ENCODE data around the gene LRRC3.

LRRC3 gene

DNA sequence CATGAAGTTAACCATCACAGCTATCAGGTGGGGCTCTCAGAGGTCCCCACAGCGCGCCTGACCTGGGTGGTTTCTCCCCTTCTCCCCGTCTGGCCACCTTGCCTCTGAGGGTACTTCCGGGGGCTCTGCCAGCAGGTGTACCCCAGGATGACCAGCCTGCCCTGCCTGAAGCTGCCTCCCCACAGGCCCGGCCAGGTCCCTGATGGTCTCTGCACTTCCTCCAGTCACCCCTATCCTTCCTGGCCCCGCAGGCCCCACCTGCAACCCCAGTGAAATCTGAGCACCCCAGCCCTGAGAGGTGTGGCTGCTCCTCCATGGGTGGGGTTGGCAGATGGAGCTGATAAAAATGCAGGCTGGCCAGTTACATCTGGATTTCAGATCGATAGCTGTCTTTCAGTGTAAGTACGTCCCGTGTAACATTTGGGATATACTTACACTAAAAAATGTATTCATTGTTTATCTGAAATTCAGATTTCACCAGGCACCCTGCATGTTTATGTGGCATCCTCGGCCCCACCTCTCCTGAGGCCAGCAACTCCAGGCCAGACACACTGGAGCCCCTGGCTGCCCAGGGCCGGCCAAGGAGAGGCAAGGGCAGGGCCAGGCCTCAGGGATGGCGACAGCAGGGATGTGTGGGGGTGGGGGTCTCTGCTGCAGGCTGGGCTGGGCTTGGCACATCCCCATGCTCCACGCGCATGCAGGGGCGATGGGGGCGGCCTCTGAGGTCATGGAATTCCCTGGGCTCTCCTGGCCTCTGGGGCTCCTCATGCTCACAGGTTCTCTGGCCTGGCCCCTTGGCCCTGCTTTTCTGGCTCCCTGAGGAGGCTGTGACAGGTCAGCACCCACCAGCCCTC, 25.1 kb downstream of the LRRC3 start:
- DNase-seq: no peak

DNA sequence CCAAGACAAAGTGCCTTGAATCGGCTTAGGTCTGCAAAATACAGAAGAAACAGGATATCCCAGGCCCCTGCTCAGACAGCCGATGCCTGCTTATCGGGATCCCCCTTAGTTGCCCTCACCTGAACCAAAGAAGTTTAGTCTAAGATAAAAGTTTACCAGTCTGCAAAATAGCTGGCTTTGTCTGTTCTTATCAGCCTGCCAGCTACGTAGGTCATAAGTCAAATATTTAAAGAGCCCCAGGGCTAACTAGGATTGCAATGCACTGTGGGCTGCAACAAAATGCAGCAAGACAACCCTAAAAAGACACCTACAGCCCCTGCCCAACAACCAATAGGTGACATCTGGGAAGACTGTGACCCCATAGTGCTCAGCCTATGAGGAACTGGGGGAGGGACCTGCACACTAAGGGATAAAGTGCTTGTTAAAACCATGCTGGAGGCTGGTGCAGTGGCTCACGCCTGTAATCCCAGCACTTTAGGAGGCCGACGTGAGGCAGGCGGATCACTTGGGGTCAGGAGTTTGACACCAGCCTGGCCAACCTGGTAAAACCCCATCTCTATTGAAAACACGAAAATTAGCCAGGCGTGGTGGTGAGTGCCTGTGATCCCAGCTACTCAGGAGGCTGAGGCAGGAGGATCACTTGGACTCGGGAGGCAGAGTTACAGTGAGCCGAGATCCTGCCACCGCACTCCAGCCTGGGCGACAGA, 27.4 kb downstream of the LRRC3 start:
- no peak for DNase-seq

DNA sequence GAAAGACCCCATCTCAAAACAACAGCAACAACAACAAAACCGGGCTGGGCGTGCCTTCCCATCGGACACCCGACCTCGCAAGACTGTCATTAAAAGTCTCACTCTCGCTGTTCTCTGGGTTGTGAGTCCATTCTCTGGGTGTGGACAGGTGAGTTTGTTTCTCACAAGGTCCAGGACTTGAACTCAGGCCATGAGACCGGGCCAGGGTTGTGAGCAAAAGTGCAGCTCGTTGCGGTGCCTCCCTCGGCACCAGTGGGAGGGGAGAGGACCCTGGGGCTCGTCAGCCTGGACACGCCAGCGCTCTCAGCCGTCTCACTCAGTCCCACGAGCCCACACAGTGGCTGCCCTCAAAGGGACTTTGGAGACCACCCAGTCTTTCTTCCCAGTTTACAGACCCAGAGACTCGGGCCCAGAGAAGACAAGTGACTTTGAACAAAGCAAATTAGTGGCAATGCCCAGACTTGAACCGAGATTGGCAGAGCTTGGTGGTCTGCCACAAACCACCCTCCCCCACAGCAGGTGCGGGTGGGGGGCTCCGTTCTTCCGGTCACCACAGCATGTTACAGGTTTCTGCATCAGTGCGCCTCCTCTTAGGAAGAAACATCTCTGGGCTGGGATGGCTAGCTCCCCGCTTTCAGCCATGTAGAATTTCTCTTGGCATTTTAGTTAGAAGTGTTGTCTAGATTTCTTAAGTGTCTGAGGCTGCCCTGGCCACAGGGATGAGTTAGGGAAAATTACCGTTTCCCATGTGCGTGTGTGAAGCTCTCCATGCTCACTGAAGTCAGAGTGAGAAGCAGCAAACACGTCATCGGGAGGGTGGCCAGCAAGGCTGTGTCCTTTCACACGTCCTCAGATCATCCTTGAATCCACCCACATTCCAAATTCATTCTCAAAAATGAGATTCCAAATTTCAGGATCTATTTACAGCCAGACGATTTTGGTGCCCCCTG, 28.3 kb downstream of the LRRC3 start:
- no peak for DNase-seq

DNA sequence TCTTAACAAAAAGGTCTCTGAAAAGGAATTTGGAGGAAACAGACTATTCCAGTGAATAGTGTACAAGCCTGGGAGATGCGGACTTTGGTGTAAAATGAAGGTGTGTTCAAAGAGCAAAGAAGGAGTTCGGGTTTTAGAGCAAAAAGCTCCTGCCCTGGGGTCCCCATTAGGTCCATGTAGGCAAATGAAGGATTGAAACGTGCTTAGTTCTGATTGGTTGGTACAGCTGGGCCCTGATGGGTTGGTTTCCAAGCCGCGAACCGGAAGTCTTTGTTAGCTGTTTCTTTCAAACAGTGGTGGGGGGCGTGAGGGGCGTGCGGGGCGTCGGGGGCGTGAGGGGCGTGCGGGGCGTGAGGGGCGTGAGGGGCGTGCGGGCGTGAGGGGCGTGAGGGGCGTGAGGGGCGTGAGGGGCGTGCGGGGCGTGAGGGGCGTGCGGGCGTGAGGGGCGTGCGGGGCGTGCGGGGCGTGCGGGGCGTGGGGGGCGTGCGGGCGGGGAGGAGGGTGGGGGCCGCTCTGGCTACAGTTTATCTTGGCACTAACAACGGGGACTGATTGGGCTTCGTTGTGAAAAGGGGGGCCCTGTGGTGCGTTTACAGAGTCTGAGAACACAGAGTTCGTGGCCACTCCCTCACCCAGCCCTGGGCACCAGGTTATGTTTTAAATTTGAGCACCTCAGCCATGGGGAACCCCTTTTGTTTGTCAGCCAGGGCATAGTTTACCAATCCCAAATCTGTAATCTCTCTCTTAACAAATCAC, 29.4 kb downstream of the LRRC3 start:
- DNase-seq: no peak

DNA sequence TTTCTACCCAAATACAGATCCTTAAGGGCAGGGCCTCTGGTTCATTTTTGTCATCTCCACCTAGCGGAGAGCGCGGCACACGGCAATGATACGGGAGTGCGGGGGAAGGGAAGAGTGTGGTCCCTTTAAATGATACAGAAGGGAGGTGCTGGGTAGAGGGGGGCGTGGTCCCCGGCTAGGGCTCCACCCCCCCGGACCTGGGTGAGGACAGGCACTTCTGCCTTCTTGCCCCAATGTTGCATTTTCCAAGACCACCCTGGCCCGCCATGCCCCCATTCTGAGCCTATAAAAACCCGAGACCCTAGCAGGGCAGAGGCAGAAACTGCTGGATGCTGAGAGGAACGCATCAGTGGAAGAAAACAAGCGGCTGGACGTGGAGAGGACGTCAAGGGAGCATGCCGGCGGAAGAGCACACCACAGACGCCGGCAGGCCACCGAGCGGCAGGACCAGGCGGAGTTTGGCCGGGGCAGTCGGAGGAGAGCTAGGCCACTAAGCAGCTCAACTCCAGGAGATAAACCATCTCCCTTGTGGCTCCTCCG, 30.0 kb downstream of the LRRC3 start:
- DNase-seq: peak in 1 of 3 donors; percentile 17

DNA sequence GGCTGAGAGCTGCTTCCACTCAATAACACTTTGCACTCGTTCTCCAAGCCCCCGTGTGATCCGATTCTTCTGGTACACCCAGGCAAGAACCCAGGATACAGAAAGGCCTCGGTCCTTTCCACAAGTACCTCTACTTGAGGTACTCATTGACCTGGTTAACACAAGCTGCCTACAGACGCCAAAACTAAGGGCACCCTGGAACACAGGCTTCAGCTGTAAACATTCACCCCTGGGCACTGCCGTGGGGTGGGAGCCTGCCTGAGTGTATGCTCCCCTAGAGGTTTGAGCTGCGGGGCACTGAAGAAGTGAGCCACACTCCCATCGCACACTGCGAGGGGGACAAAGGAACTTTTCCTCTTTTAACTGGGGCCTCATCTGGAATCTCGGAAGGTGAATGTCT, 30.5 kb downstream of the LRRC3 start:
- DNase-seq: no peak

DNA sequence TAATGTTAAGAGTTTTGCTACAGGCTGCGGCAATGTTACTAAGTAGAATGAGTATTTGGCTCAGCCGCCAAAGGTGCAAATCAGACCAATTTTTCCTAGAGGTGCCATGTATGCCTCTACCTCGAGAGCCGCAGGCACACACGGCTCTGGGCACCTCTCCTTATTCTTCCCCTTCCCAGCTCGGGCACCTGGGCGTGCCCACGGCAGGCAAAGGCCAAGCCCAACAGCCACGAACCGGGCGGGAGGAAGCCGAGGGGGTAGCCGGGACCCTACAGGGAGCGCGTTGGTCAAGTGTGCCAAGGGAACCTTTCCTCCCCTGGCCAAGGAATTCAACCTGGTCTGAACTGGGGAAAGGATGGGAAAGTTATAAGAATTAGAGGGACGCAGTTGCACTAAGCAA, 31.0 kb downstream of the LRRC3 start:
- DNase-seq: no peak

DNA sequence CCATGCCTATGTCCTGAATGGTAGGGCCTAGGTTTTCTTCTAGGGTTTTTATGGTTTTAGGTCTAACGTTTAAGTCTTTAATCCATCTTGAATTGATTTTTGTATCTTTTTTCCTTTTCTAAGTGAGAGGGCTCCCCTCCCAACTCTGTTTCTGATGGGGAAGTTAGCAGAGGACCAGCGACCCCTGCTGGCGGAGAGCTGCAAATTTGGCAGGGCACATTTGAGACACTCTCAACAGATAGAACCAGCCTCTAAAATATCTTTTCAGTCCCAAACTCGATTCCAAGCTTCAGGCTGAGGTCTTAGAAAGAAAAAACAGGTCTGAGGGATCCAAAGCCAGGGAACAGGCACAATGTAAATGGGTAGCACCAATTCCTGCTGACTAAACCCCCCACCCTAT, 32.5 kb downstream of the LRRC3 start:
- DNase-seq: peak; percentile 46 to 62 (median 62)

DNA sequence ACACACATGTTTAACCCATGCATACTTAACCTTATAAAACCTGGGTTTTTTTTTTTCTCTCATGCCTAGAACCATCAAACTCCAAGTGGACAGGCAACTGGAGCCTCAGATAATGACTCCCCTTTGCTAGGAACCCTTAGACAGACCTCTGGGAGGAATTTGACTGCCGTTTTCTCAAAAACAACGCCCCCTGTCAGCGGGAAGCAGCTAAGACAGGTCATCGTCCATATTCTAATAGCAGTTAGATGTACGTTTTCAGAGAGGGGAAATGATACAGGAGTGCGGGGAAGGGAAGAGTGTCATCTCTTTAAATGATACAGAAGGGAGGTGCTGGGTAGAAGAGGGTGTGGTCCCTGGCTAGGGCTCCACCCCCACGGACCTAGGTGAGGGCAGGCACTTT, 34.7 kb downstream of the LRRC3 start:
- DNase-seq: no peak

DNA sequence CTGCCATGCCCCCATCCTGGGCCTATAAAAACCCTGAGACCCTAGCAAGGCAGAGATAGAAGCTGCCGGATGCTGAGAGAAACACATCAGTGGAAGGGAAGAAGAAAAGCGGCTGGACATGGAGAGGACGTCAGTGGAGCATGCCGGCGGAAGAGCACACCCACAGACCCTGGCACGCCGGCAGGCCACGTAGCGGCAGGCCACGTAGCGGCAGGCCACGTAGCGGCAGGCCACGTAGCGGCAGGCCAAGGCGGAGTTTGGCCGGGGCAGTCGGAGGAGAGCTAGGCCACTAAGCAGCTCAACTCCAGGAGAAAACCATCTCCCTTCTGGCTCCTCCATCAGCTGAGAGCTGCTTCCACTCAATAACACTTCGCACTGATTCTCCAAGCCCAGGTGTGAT, 35.1 kb downstream of the LRRC3 start:
- no peak for DNase-seq

DNA sequence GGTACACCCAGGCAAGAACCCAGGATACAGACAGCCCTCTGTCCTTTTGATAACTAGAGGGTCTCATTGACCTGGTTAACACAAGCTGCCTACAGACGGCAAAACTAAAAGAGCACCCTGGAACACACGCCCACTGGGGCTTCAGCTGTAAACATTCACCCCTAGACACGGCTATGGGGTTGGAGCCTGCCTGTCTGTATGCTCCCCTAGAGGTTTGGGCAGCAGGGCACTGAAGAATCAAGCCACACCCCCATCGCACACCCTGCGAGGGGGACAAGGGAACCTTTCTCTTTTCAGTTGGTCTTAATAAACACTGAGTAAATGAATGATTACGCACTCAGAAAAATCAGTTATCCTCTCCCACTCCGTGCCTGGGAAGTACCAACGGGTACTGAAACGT, 35.5 kb downstream of the LRRC3 start:
- no peak for DNase-seq

DNA sequence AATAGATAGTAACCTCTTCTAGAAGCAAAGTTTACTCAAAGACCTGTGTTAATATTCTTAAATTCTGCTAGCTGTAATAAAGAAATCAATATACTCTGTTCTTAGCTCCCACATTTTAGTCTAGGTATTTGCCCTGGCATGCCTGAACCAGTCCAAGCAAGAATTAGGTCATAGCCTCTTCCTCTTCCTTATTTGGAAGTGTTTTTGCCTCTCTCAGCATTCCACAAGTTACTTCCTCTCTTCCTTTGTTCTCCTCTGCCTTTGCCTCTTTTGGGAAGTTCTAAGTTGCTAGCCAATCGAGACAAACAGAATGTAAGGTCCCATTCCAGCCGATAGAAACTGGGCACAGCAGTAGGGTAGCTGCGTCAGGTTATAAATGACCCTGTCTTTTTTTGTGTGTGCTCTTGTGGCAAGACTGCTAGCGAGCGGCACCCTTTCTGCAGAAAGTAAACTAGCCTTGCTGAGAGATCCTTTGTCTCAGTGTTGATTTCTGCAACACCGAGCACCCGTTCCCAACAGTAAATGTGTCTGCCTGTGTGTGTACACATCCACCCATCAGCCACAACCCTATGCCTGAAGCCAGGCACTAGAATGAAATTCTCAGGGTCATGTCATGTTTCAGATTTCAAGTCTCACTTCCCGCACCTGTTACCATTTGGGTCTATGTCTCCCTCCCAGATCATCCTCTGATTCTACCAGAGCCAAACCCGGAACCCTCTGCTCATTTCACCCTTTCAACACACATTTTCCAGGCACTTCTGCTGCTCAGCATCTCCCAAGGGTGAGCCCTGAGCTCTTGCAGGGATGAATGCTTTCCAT, 37.5 kb downstream of the LRRC3 start:
- DNase-seq: peak; percentile 45 to 60 (median 52)

DNA sequence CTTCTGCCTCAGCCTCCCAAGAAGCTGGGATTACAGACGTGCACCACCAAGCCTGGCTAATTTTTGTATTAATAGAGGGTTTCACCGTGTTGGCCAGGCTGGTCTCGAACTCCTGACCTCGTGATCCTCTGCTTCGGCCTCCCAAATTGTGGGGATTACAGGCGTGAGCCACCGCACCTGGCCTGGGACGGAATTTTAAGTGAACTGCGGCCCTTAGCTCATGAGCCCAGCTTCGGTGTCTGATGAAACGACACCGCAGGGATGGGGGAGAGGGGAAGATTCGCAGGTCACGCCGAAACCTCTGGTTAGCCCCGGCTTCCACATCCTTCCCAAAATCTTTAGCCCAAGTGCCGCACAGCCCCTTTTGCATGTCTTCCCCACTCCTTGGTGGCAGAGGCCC, 39.1 kb downstream of the LRRC3 start:
- DNase-seq: no peak

DNA sequence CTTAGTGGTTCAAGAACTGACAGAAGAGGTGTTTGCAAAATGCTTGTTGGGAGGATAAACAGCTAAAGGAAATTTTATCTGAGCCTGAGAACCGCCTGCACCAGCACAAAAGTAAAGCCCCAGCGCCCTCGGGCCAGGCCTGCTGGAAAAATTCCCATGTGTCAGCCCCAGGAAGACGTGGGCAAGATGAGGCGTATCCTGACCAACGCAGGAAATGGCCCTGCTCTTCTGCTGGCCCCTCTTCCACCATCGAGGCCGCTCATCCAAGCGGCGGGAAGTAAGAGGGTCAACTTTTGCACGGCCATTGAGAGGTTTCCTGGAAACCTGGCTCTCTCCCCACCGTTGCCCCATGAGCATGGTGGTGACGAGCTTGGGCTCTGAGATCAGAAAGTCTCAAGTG, 39.6 kb downstream of the LRRC3 start:
- peak; percentile 21 to 33 (median 24) for DNase-seq

DNA sequence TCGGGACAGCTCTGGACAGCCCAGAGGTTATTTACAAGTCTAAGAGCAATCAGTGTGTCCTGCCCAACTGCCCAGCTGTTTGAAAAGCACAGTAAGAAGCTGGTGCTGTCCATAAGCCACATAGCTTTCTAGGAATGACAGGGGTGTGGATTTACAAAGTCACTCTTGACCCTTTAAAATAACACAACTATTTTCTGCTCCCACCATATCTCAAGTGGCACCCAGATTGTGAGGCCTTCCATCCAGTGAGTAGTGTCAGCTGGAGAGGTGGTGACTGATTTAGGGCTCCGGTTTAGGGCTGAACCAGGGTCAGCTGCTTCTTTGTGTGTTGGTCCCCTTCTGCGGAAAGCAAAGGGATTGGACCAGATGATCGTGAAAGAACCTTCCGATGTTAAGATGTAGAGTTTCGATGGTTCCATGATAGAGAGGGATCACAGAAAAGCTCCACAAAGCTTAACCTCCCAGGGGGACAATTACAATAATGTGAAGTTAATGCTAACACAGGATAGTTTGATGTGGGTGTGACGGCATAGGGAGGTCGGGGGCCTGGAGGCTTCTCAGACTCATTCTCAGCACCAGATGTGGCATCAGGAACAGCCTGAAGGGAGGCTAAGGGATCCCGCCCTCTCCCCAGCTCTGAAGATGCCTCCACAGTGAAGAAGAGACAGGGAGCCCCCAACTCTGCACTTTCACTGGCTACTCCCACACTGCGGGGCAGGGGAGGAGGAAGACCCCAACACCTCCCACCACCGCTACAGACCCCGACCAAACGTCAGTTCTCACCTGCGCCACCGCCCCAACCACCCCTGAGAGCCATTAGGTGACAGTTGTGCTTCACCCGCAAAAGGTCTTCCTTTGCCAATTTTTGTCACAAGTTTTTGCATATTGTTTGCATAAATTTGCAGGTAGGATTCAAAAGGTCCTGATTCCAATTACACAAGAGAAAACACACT, 40.6 kb downstream of the LRRC3 start:
- DNase-seq: no peak

DNA sequence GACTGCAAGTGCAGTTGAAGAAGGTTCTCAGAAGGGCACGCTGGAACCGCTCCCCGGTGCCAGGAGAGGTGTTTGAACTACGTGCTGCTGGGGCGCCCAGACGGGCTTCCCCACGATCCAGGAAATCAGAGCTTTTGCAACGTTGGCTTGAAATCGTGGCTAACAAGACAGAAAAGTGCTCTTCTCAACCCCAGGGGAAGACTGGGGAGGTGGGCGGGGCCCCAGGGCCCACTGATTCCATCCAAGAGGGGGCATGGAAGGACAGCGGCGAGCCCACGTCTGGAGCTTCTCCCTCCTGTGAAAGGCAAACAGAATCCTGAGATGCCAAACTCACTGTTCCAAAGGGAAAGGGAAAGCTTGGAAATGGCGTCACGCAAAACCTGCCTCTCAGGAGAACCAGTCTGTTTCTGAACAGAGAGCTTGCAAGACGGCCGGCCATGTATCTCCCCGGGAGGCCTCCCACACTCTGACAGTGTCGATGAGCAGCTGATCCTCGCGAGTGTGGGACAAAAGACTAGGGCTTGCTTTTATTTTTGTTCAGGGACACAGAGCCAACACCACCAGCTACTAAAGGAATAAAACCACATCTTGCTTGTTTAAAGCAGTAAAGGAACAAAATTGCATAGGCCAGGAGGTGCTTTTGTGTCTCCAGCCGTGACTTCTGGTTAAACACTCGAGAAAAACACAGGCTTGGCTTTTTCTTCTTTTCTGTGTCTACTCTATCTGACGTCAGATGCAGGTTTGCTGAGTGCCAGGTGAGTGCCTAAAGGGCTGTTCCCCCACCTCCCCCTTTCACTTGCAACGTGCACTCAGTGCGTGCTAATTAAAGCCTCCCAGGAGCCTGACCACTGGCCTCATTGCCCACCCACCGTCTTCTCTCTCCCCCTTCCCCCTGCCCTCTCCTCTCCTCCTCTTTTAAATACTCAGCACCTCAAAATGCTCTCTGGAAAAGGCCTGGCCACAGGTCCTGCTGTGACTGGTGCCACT, 41.5 kb downstream of the LRRC3 start:
- DNase-seq: no peak

DNA sequence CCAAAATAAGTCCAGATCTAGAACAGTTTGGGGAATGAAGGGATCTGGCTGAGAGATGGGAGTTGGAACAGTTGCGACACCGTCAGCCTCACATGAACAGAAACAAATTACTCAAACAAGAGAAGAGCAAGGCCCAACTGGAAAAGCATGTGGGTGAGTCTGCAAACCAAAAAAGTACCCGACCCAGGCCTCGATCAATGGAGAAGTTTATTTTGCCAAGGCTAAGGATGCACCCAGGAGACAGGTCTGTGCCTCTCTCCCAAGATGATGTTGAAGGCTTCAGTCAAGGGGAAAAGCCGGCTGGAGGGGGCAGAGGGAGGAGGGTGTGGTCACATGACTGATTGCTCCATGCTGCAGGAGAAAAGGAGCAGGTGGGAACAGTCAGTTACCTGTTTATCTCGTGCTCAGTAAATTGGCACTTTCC, 42.4 kb downstream of the LRRC3 start:
- peak in 2 of 3 donors; percentile 39 to 46 for DNase-seq
